HG03045 (cell line): Measurements from ENCODE around the gene PLEKHA8.
"Not testable (repeated sequence)": the region's sequence is repeated elsewhere in the genome, so short reads cannot be mapped to it uniquely, and the experiment has no call there.

Experiments used
- ATAC-seq: cut with Tn5 transposase; IDR thresholded peaks from one replicate; pipeline ENCODE4 v1.9.1; 2021; ENCODE audit warnings: mild to moderate bottlenecking, moderate library complexity; ENCODE audit not compliant: unreplicated experiment

The PLEKHA8 gene

GRCh38 chr7:30098599-30098998, 70.4 kb downstream of the PLEKHA8 start:
- not testable (repeated sequence) for ATAC-seq

- no peak for ATAC-seq
Observed at GRCh38 chr7:30102281-30102680, 74.1 kb downstream of the PLEKHA8 start.

GRCh38 chr7:30104157-30104556, 75.9 kb downstream of the PLEKHA8 start:
- no peak for ATAC-seq

- no peak for ATAC-seq
Observed at GRCh38 chr7:30112103-30112713, 84.0 kb downstream of the PLEKHA8 start.

GRCh38 chr7:30113144-30113543, 84.9 kb downstream of the PLEKHA8 start:
- ATAC-seq: no peak

- ATAC-seq: no peak
Observed at GRCh38 chr7:30114536-30115238, 86.5 kb downstream of the PLEKHA8 start.

GRCh38 chr7:30115709-30116297, 87.6 kb downstream of the PLEKHA8 start:
- ATAC-seq: no peak

- ATAC-seq: no peak
Observed at GRCh38 chr7:30116771-30117170, 88.6 kb downstream of the PLEKHA8 start.

- no peak for ATAC-seq
Observed at GRCh38 chr7:30117896-30118295, 89.7 kb downstream of the PLEKHA8 start.

GRCh38 chr7:30119890-30120577, 91.8 kb downstream of the PLEKHA8 start:
- ATAC-seq: no peak

- ATAC-seq: no peak
Observed at GRCh38 chr7:30133736-30134610, 105.8 kb downstream of the PLEKHA8 start.

- peak; percentile 87 for ATAC-seq
Observed at GRCh38 chr7:30134611-30135300, 106.5 kb downstream of the PLEKHA8 start, which contains the start of gene MTURN. Gene MTURN (plus strand): TSS chr7:30134986. CDS start chr7:30135137, 151 bp downstream.

- ATAC-seq: peak; percentile 16
Observed at GRCh38 chr7:30135301-30136116, 107.3 kb downstream of the PLEKHA8 start.

GRCh38 chr7:30136117-30136731, 108.0 kb downstream of the PLEKHA8 start:
- ATAC-seq: no peak

- no peak for ATAC-seq
Observed at GRCh38 chr7:30136743-30137485, 108.7 kb downstream of the PLEKHA8 start.

- no peak for ATAC-seq
Observed at GRCh38 chr7:30139836-30140384, 111.7 kb downstream of the PLEKHA8 start.

- ATAC-seq: no peak
Observed at GRCh38 chr7:30140456-30140855, 112.2 kb downstream of the PLEKHA8 start.

GRCh38 chr7:30142710-30143109, 114.5 kb downstream of the PLEKHA8 start:
- no peak for ATAC-seq
